HEK293 (cell line): ENCODE results near the gene CARD14.

Experiments used
- PRDM10 ChIP-seq: fragments of 450-650 bp; formaldehyde crosslinking; IDR thresholded peaks from 2 replicates; pipeline ENCODE4 v1.5.1; 2016; ENCODE audit warnings: missing biosample characterization, missing genetic modification characterization
- REST ChIP-seq: fragments of 450-650 bp; formaldehyde crosslinking; IDR thresholded peaks from 2 replicates; pipeline ENCODE4 v1.5.1; 2016; ENCODE audit warnings: missing biosample characterization, missing genetic modification characterization
- TSHZ1 ChIP-seq: fragments of 450-650 bp; formaldehyde crosslinking; IDR thresholded peaks from 2 replicates; pipeline ENCODE4 v1.5.1; 2016; ENCODE audit warnings: missing biosample characterization, missing genetic modification characterization, borderline replicate concordance
- WT1 ChIP-seq: fragments of 450-650 bp; formaldehyde crosslinking; IDR thresholded peaks from 2 replicates; pipeline ENCODE4 v1.5.1; 2016; ENCODE audit warnings: missing biosample characterization, missing genetic modification characterization
- ZBTB17 ChIP-seq: fragments of 450-650 bp; formaldehyde crosslinking; IDR thresholded peaks from 2 replicates; pipeline ENCODE4 v1.5.1; 2016; ENCODE audit warnings: missing biosample characterization, missing genetic modification characterization
- ZBTB7A ChIP-seq: fragments of 450-650 bp; formaldehyde crosslinking; IDR thresholded peaks from 2 replicates; pipeline ENCODE4 v1.5.1; 2016; ENCODE audit warnings: low read depth, missing biosample characterization, missing genetic modification characterization
- ZNF18 ChIP-seq: fragments of 450-650 bp; formaldehyde crosslinking; IDR thresholded peaks from 2 replicates; pipeline ENCODE4 v1.5.1; 2016; ENCODE audit warnings: missing biosample characterization, missing genetic modification characterization
- ZNF202 ChIP-seq: fragments of 450-650 bp; formaldehyde crosslinking; IDR thresholded peaks from 2 replicates; pipeline ENCODE4 v1.5.1; 2016; ENCODE audit warnings: missing biosample characterization, missing genetic modification characterization, borderline replicate concordance
- ZNF24 ChIP-seq: fragments of 450-650 bp; formaldehyde crosslinking; IDR thresholded peaks from 2 replicates; pipeline ENCODE4 v1.5.1; 2016; ENCODE audit warnings: missing biosample characterization, missing genetic modification characterization
- ZNF280D ChIP-seq: fragments of 450-650 bp; formaldehyde crosslinking; IDR thresholded peaks from 2 replicates; pipeline ENCODE4 v1.5.1; 2016; ENCODE audit warnings: missing biosample characterization, missing genetic modification characterization
- ZNF341 ChIP-seq: fragments of 450-650 bp; formaldehyde crosslinking; IDR thresholded peaks from 2 replicates; pipeline ENCODE4; 2016; ENCODE audit warnings: low read depth, missing biosample characterization, missing genetic modification characterization
- ZNF362 ChIP-seq: fragments of 450-650 bp; formaldehyde crosslinking; IDR thresholded peaks from 2 replicates; pipeline ENCODE4 v1.5.1; 2016; ENCODE audit warnings: missing biosample characterization, missing genetic modification characterization
- ZNF391 ChIP-seq: fragments of 450-650 bp; formaldehyde crosslinking; IDR thresholded peaks from 2 replicates; pipeline ENCODE4 v1.5.1; 2016; ENCODE audit warnings: low read depth, missing biosample characterization, missing genetic modification characterization, borderline replicate concordance
- ZNF449 ChIP-seq: fragments of 450-650 bp; formaldehyde crosslinking; IDR thresholded peaks from 2 replicates; pipeline ENCODE4 v1.5.1; 2017; ENCODE audit warnings: missing biosample characterization, mild to moderate bottlenecking, missing genetic modification characterization, moderate library complexity
- ZNF645 ChIP-seq: fragments of 450-650 bp; formaldehyde crosslinking; IDR thresholded peaks from 2 replicates; pipeline ENCODE4; 2016; ENCODE audit warnings: missing biosample characterization, missing genetic modification characterization
- ZNF660 ChIP-seq: fragments of 450-650 bp; IDR thresholded peaks from 2 replicates; pipeline ENCODE4 v1.5.1; 2018; ENCODE audit warnings: missing biosample characterization, mild to moderate bottlenecking, missing genetic modification characterization
- ZNF677 ChIP-seq: fragments of 450-650 bp; IDR thresholded peaks from 2 replicates; pipeline ENCODE4 v1.5.0; 2018; ENCODE audit warnings: missing biosample characterization, mild to moderate bottlenecking, missing genetic modification characterization, moderate library complexity

The CARD14 gene

GRCh38 chr17:80195671-80196529, 26.1 kb downstream of the CARD14 start (continued):
- TF ChIP-seq ZNF18 (tag by site-specific recombination) = no peak
- TF ChIP-seq ZNF362 (tag by site-specific recombination) = no peak
- no peak for TF ChIP-seq TSHZ1 (tag by site-specific recombination)
- no peak for TF ChIP-seq ZNF677
- TF ChIP-seq ZNF660 (tag by site-specific recombination) = 0 out of 2 replicates have a peak, but pooled peaks have one; percentile 53
- 0 out of 2 replicates have a peak, but pooled peaks have one; percentile 23 for TF ChIP-seq ZNF449 (tag by site-specific recombination)
- TF ChIP-seq ZBTB17 (tag by site-specific recombination) = no peak
- no peak for TF ChIP-seq ZNF202 (tag by site-specific recombination)
- TF ChIP-seq WT1 (tag by site-specific recombination) = no peak
- no peak for TF ChIP-seq ZBTB7A (tag by site-specific recombination)
- peak; percentile 56; the same call in 1 of the 2 replicates for TF ChIP-seq ZNF24 (tag by site-specific recombination)
- no peak for TF ChIP-seq REST (tag by site-specific recombination)
- peak; percentile 57; the same call in 1 of the 2 replicates for TF ChIP-seq ZNF391 (tag by site-specific recombination)
- TF ChIP-seq ZNF280D (tag by site-specific recombination) = 0 out of 2 replicates have a peak, but pooled peaks have one; percentile 48
- TF ChIP-seq ZNF341 (tag by site-specific recombination) = no peak
- TF ChIP-seq PRDM10 = no peak
- TF ChIP-seq ZNF645 (tag by site-specific recombination) = no peak
